Neural cell (in vitro differentiated cells): ENCODE measurements around the gene ARRDC2. TPM values are rescaled to one million over a fixed set of nuclear protein-coding genes. Genes with fewer than 3 reads are reported as not detected.

Source experiments
- H2AFZ ChIP-seq: fragments of 200-600, 300-800 bp; sonication (generic), shearing (Covaris generic); 2 replicates; pipeline ENCODE4 v1.6.0; 2014; ENCODE audit warnings: low read depth, mild to moderate bottlenecking, antibody characterized with exemption, low read length, moderate library complexity
- H3F3A ChIP-seq: fragments of 200-600 bp; shearing (Covaris generic); 2 replicates; pipeline ENCODE4 v1.6.1; 2016; ENCODE audit warnings: mild to moderate bottlenecking, moderate library complexity, mixed read lengths, antibody characterized with exemption, low read length; ENCODE audit not compliant: insufficient read depth, poor library complexity, severe bottlenecking
- H3K27ac ChIP-seq: fragments of 200-600, 300-800 bp; sonication (generic), shearing (Covaris generic); 2 replicates; pipeline ENCODE4 v1.5.1; 2014; ENCODE audit warnings: mild to moderate bottlenecking, low read length, moderate library complexity
- H3K27me3 ChIP-seq: fragments of 300-800, 200-600 bp; sonication (generic), shearing (Covaris generic); 2 replicates; pipeline ENCODE4 v1.6.0; 2014; ENCODE audit warnings: mild to moderate bottlenecking, low read depth, low read length, moderate library complexity; ENCODE audit not compliant: insufficient read depth
- H3K36me3 ChIP-seq: fragments of 300-800, 200-600 bp; sonication (generic), shearing (Covaris generic); 2 replicates; pipeline ENCODE4 v1.5.1; 2014; ENCODE audit warnings: mild to moderate bottlenecking, antibody characterized with exemption, low read length, moderate library complexity; ENCODE audit not compliant: insufficient read depth
- H3K4me2 ChIP-seq: fragments of 300-800, 200-600 bp; sonication (generic), shearing (Covaris generic); 2 replicates; pipeline ENCODE4 v1.6.0; 2014; ENCODE audit warnings: mild to moderate bottlenecking, low read length
- H3K4me3 ChIP-seq: fragments of 300-800, 200-600 bp; sonication (generic), shearing (Covaris generic); 2 replicates; pipeline ENCODE4 v1.5.1; 2014; ENCODE audit warnings: mild to moderate bottlenecking, low read length, moderate library complexity
- H3K79me2 ChIP-seq: fragments of 200-600 bp; shearing (Covaris generic); replicated peaks from 2 replicates; pipeline ENCODE4 v1.6.0; 2014; ENCODE audit warnings: mild to moderate bottlenecking, low read length, moderate library complexity; ENCODE audit not compliant: insufficient read depth
- H3K9ac ChIP-seq: fragments of 300-800, 200-600 bp; sonication (generic), shearing (Covaris generic); 2 replicates; pipeline ENCODE4 v1.6.1; 2016; ENCODE audit warnings: mild to moderate bottlenecking, low read length, mixed read lengths
- H3K9me2 ChIP-seq: fragments of 200-600 bp; shearing (Covaris generic); 2 replicates; pipeline ENCODE4 v1.6.1; 2016; ENCODE audit warnings: mild to moderate bottlenecking, low read length, mixed read lengths; ENCODE audit not compliant: insufficient read depth
- H3K9me3 ChIP-seq: fragments of 200-600, 300-800 bp; sonication (generic), shearing (Covaris generic); 2 replicates; pipeline ENCODE4 v1.6.1; 2016; ENCODE audit warnings: mild to moderate bottlenecking, mixed run types, low read length, moderate library complexity, mixed read lengths
- H4K20me1 ChIP-seq: fragments of 200-600 bp; shearing (Covaris generic); 2 replicates; pipeline ENCODE4 v1.6.1; 2016; ENCODE audit warnings: mild to moderate bottlenecking, mixed run types; ENCODE audit not compliant: insufficient read depth
- EP300 ChIP-seq: fragments of 450-650 bp; conservative IDR thresholded peaks from 2 replicates; pipeline ENCODE4 v1.6.1; 2014; ENCODE audit warnings: antibody characterized with exemption, mild to moderate bottlenecking, moderate library complexity; ENCODE audit not compliant: poor library complexity, severe bottlenecking
- EZH2 ChIP-seq: fragments of 200-600, 300-800 bp; shearing (Covaris generic), sonication (generic); IDR thresholded peaks from 2 replicates; pipeline ENCODE4 v1.6.1; 2014; ENCODE audit warnings: antibody characterized with exemption, low read length, borderline replicate concordance, mild to moderate bottlenecking; ENCODE audit not compliant: insufficient read depth, poor library complexity, severe bottlenecking
- MXI1 ChIP-seq: fragments of 450-650 bp; conservative IDR thresholded peaks from 2 replicates; pipeline ENCODE4 v1.6.1; 2014; ENCODE audit warnings: antibody characterized with exemption, mild to moderate bottlenecking; ENCODE audit not compliant: poor library complexity, severe bottlenecking
- POLR2AphosphoS5 ChIP-seq: IDR thresholded peaks from 2 replicates; pipeline ENCODE4 v1.6.1; 2012
- RAD21 ChIP-seq: fragments of 450-650 bp; conservative IDR thresholded peaks from 2 replicates; pipeline ENCODE4 v1.6.1; 2014; ENCODE audit warnings: antibody characterized with exemption, mild to moderate bottlenecking, moderate library complexity
- SMC3 ChIP-seq: fragments of 450-650 bp; conservative IDR thresholded peaks from 2 replicates; pipeline ENCODE4 v1.6.1; 2014; ENCODE audit warnings: antibody characterized with exemption, mild to moderate bottlenecking, moderate library complexity; ENCODE audit not compliant: poor library complexity
- TAF1 ChIP-seq: IDR thresholded peaks from 2 replicates; pipeline ENCODE4 v1.6.1; 2012; ENCODE audit warnings: low read depth
- polyA plus RNA-seq: library from polyadenylated mRNA; depleted of rRNA; stranded (reverse); fragments of >200 nt; gene quantifications from 2 replicates; pipeline ENCODE4 v1.2.3, GENCODE V29; 2014
- TF ChIP-seq, protein P1 (sequence below): fragments of 450-650 bp; IDR thresholded peaks from 2 replicates; pipeline ENCODE4 v1.5.1; 2014; ENCODE audit warnings: antibody characterized with exemption, mild to moderate bottlenecking, moderate library complexity; ENCODE audit not compliant: poor library complexity, severe bottlenecking
- TF ChIP-seq, protein P2 (sequence below): IDR thresholded peaks from 2 replicates; pipeline ENCODE4 v1.6.1; 2012; ENCODE audit warnings: borderline replicate concordance

The ARRDC2 gene
- polyA plus RNA-seq, 1 donor from 2014 or later = 3.6 TPM

DNA sequence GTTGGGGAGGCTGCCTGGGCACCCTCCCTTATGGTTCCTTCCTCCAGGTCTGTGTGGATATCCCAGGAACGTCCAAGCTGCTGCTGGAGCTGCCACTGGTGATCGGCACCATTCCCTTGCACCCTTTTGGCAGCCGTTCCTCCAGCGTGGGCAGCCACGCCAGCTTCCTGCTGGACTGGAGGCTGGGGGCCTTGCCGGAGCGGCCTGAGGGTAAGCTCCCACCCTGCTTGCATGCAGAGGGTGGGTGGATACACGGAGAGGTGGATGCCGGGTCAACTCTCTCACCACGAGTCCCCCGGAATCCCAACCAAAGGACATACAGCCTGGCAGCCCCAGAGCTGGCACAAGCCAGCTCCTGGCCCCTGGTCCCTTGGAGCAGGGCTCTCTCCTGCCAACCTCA lies 2.2 kb downstream of the ARRDC2 start:
- Histone ChIP-seq H3K9me3 (no peaks in the 10 kb centered on the region), H3K4me2 (no peak overlapping the region), H3K4me3 (no peak overlapping the region), H3K79me2 (no peaks in the 10 kb centered on the region), H3K27me3 (no peaks in the 10 kb centered on the region), H2AFZ (no peak overlapping the region), H3F3A (no peaks in the 10 kb centered on the region), H4K20me1 (no peaks in the 10 kb centered on the region), H3K36me3 (no peaks in the 10 kb centered on the region), H3K9ac (no peak overlapping the region), H3K9me2 (no peaks in the 10 kb centered on the region), H3K27ac (no peak overlapping the region)
- TF ChIP-seq SMC3 (no peak), MXI1 (no peak), EP300 (no peak), EZH2 (no peak), TAF1 (no peak), POLR2AphosphoS5 (no peak), RAD21 (no peak)
- TF ChIP-seq, protein P1, sequence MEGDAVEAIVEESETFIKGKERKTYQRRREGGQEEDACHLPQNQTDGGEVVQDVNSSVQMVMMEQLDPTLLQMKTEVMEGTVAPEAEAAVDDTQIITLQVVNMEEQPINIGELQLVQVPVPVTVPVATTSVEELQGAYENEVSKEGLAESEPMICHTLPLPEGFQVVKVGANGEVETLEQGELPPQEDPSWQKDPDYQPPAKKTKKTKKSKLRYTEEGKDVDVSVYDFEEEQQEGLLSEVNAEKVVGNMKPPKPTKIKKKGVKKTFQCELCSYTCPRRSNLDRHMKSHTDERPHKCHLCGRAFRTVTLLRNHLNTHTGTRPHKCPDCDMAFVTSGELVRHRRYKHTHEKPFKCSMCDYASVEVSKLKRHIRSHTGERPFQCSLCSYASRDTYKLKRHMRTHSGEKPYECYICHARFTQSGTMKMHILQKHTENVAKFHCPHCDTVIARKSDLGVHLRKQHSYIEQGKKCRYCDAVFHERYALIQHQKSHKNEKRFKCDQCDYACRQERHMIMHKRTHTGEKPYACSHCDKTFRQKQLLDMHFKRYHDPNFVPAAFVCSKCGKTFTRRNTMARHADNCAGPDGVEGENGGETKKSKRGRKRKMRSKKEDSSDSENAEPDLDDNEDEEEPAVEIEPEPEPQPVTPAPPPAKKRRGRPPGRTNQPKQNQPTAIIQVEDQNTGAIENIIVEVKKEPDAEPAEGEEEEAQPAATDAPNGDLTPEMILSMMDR = no peak
- TF ChIP-seq, protein P2, sequence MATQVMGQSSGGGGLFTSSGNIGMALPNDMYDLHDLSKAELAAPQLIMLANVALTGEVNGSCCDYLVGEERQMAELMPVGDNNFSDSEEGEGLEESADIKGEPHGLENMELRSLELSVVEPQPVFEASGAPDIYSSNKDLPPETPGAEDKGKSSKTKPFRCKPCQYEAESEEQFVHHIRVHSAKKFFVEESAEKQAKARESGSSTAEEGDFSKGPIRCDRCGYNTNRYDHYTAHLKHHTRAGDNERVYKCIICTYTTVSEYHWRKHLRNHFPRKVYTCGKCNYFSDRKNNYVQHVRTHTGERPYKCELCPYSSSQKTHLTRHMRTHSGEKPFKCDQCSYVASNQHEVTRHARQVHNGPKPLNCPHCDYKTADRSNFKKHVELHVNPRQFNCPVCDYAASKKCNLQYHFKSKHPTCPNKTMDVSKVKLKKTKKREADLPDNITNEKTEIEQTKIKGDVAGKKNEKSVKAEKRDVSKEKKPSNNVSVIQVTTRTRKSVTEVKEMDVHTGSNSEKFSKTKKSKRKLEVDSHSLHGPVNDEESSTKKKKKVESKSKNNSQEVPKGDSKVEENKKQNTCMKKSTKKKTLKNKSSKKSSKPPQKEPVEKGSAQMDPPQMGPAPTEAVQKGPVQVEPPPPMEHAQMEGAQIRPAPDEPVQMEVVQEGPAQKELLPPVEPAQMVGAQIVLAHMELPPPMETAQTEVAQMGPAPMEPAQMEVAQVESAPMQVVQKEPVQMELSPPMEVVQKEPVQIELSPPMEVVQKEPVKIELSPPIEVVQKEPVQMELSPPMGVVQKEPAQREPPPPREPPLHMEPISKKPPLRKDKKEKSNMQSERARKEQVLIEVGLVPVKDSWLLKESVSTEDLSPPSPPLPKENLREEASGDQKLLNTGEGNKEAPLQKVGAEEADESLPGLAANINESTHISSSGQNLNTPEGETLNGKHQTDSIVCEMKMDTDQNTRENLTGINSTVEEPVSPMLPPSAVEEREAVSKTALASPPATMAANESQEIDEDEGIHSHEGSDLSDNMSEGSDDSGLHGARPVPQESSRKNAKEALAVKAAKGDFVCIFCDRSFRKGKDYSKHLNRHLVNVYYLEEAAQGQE = no peak

DNA sequence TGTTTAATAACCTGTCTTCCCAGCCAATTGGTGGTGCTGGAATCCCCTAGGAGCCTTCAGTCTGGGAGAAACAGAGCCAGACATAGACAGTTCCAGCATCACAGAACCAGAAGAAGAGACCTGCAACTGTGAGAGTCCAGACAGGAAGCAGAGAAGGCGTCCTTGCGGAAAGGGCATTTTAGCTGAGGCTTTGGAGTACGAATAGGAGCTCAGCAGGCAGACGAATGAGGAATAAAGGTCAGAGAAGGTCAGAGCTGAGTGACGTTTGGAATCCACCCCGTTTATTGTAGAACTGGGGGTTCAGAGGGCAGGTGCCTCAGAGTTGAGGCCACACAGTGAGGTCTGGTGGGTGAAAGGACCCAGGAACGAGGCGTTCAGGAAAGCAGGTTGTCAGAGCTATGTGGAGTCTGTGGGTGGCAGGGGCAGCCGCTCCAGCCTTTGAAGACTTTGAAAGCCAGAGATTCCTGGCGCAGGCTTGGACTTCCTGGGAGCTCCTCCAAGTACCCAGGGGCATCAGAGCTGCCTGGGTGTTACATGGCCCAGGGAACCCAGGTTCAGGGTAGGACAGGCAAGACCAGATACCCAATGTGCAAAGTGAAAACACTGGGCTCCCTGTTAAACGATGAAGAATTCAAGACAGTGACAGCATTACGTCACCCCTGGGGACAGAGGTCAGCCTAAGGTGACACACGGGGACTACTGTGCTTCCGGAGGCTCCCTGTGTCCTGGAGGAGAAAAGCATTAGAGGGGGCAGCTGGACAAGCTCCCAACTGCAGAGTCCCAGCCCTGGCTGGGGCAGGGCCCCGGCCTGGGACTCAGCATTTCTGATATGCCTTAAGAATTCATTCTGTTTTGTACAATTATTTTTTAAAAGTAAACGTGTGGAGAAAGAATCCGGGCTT lies 5.5 kb downstream of the ARRDC2 start:
- H3K9ac ChIP-seq = no peak overlapping the region
- TF ChIP-seq, protein P2 = no peak
- TF ChIP-seq, protein P1 = no peak
- TF ChIP-seq EP300 (no peak), MXI1 (no peak)
- H3K4me3 ChIP-seq = no peak overlapping the region
- no peaks in the 10 kb centered on the region for H3K79me2 ChIP-seq
- no peak overlapping the region for H3K4me2 ChIP-seq
- H3K36me3 ChIP-seq = no peaks in the 10 kb centered on the region
- H4K20me1 ChIP-seq = no peaks in the 10 kb centered on the region
- H3K9me2 ChIP-seq = no peaks in the 10 kb centered on the region
- H2AFZ ChIP-seq = no peak overlapping the region
- no peaks in the 10 kb centered on the region for H3F3A ChIP-seq
- H3K27me3 ChIP-seq = no peaks in the 10 kb centered on the region
- no peaks in the 10 kb centered on the region for H3K9me3 ChIP-seq
- H3K27ac ChIP-seq = no peak overlapping the region
